HG02610 (cell line): ENCODE measurements around the gene AQR.
"Not testable (repeated sequence)": the region's sequence is repeated elsewhere in the genome, so short reads cannot be mapped to it uniquely, and the experiment has no call there.

ENCODE experiments used
- ATAC-seq: cut with Tn5 transposase; IDR thresholded peaks from one replicate; pipeline ENCODE4 v1.9.1; 2021; ENCODE audit warnings: mild to moderate bottlenecking, moderate library complexity; ENCODE audit not compliant: unreplicated experiment

Gene AQR

DNA sequence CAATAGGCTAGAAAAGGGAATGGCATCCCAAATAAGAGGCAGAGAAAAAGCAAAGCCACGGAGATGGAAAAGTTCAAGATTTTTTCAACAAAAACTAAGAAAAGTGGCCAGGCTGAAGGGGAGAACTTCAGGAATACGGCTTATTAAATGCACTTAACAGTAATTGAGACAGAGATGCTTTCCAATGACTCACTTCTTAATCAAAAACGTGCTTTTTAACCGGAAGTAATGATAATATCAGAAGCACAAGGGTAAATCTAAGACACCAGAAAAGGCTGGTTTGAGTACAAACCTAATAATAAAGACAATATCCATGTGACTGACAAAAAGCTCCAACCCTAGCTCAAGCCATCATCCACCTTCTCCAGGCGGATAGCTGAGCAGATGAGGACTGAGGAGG is 149.4 kb downstream of the AQR start:
- ATAC-seq = no peak

DNA sequence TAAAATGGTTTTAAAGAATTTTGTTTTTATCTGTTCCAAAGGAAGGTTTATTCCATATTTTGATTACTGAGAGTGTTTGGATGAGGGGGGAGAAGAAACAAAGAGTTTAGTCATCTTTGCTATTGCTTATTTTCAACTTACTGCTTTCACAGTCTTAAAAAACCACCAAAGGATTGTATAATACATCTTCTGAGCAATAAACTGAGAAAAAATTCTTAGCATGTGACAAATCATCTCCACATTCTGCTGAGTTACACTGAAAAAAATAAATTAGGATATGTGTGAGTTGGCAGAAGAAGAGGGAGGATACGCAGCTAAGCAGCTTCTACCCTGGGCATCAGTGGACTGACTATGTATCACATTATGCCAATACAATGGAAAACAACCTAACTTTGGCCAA is 151.0 kb downstream of the AQR start:
- ATAC-seq = no peak

DNA sequence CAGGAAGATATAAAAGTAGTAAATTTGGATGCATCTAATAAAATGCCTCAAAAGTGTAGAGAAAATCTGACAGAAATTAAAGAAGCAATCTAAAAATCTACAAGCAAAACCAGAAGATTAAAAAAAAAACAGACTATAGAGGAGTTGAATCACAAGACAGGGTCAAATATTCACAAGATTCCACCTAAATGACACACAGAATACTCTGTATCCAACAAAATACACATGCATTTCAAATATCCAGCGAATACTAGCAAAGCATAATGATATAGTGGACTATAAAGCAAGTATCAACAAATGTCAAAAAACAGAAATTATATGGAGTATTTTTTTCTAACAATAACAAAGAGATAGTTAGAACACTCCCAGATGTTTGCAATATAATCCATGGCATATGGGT is 153.7 kb downstream of the AQR start:
- ATAC-seq = no peak

DNA sequence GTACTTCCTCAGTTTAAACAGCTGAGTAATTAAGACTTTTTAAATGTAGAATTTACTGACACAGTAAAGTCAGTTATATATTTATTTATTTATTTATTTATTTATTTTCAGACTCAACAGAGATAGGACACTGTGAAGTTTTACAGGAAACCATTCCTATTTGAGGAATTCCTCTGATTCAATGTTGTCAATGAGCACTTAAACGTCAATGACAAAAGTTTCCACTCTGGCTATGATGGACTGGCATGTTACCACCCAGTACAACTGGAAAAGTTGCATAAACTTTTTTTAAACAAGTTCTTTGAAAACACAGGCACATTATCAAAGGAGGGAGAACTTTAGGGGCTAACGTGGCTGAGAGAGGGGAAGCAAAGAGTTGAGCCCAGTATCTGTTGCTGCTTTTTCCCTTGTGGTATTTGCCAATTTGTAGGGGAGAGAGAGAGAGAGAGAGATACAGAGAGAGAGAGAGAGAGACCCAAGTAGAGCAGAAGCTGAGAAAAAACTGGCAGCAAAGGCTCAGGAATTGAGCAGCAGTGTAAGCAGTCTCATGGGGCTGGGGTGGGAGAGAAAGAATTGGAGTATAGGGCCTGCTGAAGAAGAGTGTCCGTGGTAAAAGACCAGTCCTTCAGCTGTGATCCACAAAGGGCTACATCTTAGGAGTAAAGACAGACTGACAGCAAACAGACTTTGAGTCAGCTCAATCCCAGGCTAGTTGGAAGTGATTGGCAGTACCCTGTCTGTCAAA is 155.9 kb downstream of the AQR start:
- no peak for ATAC-seq

DNA sequence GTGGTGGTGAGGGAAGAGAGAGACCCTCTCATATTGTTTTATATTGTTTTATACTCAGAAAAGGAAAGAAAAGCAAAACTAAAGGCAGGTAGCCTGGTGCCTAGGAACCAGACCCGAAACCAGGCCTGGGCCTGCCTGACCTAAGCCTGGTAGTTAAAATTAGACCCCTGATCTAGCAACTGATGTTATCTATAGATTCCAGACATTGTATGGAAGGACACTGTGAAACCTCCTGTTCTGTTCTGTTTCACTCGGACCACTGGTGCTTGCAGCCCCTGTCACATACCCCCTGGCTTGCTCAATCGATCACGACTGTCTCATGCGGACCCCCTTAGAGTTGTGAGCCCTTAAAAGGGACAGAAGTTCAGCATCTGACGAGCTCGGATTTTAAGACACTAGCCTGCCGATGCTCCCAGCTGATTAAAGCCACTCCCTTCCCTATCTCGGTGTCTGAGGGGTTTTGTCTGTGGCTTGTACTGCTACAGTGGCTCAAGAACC is 156.6 kb downstream of the AQR start:
- not testable (repeated sequence) for ATAC-seq

- no peak for ATAC-seq
Measured at GRCh38 chr15:34812369-34812768, 157.2 kb downstream of the AQR start.

DNA sequence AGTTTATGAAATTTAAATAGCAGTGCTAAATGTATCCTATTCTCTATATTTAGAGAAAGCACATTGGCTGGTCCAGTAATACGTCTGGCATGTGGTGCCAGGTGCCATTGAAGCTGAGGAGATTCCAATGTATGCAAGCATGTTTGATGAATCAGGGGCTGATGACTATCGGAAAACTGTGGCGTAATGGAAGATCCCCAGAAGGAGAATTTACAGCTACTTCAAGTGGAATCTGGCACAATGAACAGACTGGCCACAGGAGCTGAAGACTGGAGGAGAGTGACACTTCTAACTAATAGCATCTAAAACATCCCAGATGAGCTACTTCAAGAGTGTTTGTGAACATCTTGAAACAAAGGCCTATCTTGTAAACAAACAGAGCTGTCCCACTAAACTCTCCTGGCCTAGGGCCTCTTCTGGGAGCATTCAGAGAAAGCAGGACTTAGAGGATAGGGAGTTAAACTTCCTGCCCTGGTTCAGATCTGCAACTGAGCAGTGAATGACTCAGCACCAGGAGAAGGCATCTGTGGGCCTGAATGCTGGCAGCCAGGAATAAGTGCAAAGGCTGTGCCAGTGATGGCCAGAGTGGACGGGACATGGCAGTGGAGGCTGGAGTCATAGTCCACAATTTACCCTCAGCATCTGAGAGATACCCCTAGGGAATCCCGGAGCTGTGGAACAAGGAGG is 159.0 kb downstream of the AQR start:
- ATAC-seq = no peak

GRCh38 chr15:34809186-34809585 is 160.4 kb downstream of the AQR start:
- no peak for ATAC-seq

DNA sequence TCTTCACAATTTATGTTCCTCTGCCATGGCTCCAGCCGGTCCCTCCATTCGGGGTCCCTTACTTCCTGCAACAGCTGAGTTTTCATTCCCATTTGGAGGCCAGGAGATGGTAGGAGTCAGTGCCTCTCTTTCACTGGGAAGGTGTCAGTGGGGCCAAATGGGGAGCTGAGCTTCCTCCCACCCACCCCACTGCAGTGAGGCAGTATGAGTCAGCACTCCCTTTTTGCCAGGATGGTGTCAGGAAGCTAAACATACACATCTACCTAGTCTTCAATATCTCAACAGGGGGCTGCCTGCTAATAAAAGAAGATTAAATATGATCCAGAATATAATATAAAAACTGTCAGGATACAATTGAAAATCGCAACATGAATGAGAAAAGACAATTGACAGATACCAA is 161.5 kb downstream of the AQR start:
- no peak for ATAC-seq

GRCh38 chr15:34807241-34807640 is 162.3 kb downstream of the AQR start:
- ATAC-seq = not testable (repeated sequence)

GRCh38 chr15:34804776-34805175 is 164.8 kb downstream of the AQR start:
- ATAC-seq = no peak

DNA sequence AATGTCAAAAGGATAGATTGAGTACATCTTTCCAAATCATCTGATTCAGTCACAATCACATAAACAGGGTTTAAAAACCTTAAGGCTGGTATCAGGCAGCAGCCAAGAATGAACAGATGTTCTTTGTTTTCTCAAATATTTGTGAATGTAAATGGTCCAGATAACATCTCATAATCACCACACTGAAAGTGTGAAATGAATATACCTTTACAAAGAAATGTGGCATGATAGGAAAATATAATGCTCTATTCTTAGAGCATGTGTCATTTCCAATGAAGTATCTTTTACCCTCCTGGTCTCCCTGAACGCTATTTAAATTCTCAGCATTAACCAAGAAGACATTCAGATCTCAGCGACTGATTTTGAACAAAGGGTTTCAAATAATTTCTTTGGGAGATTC is 165.4 kb downstream of the AQR start:
- ATAC-seq = no peak

- ATAC-seq = no peak
Measured at GRCh38 chr15:34802803-34803750, 166.5 kb downstream of the AQR start.

GRCh38 chr15:34802371-34802770 is 167.2 kb downstream of the AQR start:
- ATAC-seq = no peak
